Kidney (tissue), 14 donors: ENCODE measurements around the gene TANC1. TPM values are rescaled to one million over a fixed set of nuclear protein-coding genes. Genes with fewer than 3 reads are reported as not detected.

Experiments
- DNase-seq, 5 donors: peaks; one replicate each; pipeline ENCODE4 v3.0.0-alpha.2; 2013 to 2020
- FAIRE-seq: peaks from 2 replicates; lab custom pipeline; 2012; peaks lifted over from hg19 to GRCh38; lab: Jason Lieb, UNC
- H3K27ac ChIP-seq, 2 donors: one replicate each; pipeline ENCODE4 v1.7.0; 2013; ENCODE audit warnings: low read depth in 2 of 2, low read length in 2 of 2, inconsistent platforms in 1 of 2
- H3K27me3 ChIP-seq: one replicate; pipeline ENCODE4 v1.7.1; 2013; ENCODE audit warnings: low read length, inconsistent platforms; ENCODE audit not compliant: control insufficient read depth, insufficient read depth
- H3K36me3 ChIP-seq, 3 donors: one replicate each; pipeline versions ENCODE4 v1.7.0 to v1.7.1; 2013; ENCODE audit warnings: low read length in 3 of 3, control low read depth in 1 of 3, inconsistent platforms in 1 of 3; ENCODE audit not compliant: insufficient read depth in 3 of 3, control insufficient read depth in 2 of 3
- H3K4me1 ChIP-seq, 3 donors: one replicate each; pipeline versions ENCODE4 v1.7.0 to v1.7.1; 2013; ENCODE audit warnings: low read length in 3 of 3, inconsistent platforms in 1 of 3, low read depth in 1 of 3; ENCODE audit not compliant: control insufficient read depth in 2 of 3, insufficient read depth in 2 of 3
- H3K4me3 ChIP-seq, 3 donors: one replicate each; pipeline versions ENCODE4 v1.7.0 to v1.8.1; 2013; ENCODE audit warnings: low read length in 3 of 3, control low read depth in 1 of 3, inconsistent platforms in 1 of 3
- H3K9ac ChIP-seq, 3 donors: one replicate each; pipeline versions ENCODE4 v1.7.0 to v1.7.1; 2013; ENCODE audit warnings: low read length in 3 of 3, control low read depth in 1 of 3, inconsistent platforms in 1 of 3
- H3K9me3 ChIP-seq, 3 donors: one replicate each; pipeline versions ENCODE4 v1.7.0 to v1.7.1; 2013; ENCODE audit warnings: low read length in 3 of 3, control low read depth in 1 of 3, inconsistent platforms in 1 of 3; ENCODE audit not compliant: control insufficient read depth in 2 of 3, insufficient read depth in 1 of 3
- intact Hi-C: fragments of 100-400 bp; cut with DNase I; formaldehyde crosslinking; loops from one replicate; pipeline ENCODE4 v1.11.1; 2022
- polyA plus RNA-seq: library from polyadenylated mRNA; stranded (reverse); fragments of 350-450 nt; fragmentation: Illumina TruSeq; extraction: RNeasy Lipid Tissue Mini Kit (QIAGEN cat#74804); gene quantifications from one replicate; pipeline ENCODE4 v1.2.3, GENCODE V29; 2014; ENCODE audit warnings: low read depth, low replicate concordance; ENCODE audit not compliant: insufficient read depth
- total RNA-seq: library from RNA; stranded (reverse); fragmentation: NEBNext Ultra II Directional; extraction: Animal tissue kit (Norgen Biotek cat#: 25700); gene quantifications from one replicate; pipeline ENCODE4 v1.2.1, GENCODE V29; 2021
- TF ChIP-seq, protein P1 (sequence below): IDR thresholded peaks from 3 replicates; pipeline ENCODE4 v1.5.1; 2012; ENCODE audit warnings: mild to moderate bottlenecking, moderate library complexity, borderline replicate concordance; ENCODE audit not compliant: insufficient read depth; ENCODE audit errors: extremely low read depth
- donor health status: control.
- donor health status: control.
- donor health status: control.
- donor health status: control.
- donor health status: control.
- donor health status: DM: yes; HTN: yes; CAD: no.
- donor health status: Normal renal cell carcinoma (clear cell type).

Gene TANC1
- total and polyA plus RNA-seq, 2 donors from 2014 or later = 9.2 to 39.0 TPM

DNA sequence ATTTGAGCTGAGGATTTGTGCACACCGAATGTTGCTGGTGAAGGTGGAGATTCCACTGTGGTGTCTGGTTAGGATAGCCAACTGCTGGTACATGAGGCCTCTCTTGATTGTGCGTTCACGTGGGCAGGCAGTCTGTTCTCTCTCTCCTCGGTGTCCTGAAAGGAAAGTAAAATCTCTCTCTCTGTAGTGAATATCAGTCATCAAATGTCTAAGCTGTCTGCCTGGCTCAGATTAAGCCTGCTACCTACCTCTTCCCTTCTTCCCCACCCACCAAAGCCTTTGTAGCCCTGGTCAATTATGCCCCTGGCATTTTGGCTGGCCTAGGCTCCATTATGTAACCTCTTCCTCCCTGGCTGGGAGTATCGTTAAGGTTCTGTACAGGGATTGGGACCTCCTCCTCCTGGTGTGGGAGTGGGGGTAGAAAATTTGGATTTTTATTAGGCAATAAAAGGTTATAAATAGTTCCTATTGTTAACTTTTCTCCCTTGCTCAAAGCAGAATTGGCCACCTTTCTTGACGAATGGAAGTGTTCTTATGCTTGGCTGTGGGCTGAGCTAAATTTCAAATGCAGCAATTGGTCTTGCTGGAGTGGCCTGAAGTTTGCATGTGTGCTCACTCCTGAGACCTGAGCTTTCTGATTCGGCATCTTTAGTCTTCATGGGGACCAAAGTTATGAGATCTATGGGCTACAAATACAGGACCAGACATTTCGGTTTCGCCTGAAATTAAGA lies 169.2 kb downstream of the TANC1 start:
- H3K27me3 ChIP-seq = no peaks in the 10 kb centered on the region
- peaks cover 13 to 14% (median 13%) of the 10 kb centered on the region in 3 donors for H3K4me1 ChIP-seq
- H3K27ac ChIP-seq = no peak overlapping the region
- intact Hi-C loops = no loop called here
- no peak overlapping the region for H3K4me3 ChIP-seq
- no peak for DNase-seq
- TF ChIP-seq, protein P1, sequence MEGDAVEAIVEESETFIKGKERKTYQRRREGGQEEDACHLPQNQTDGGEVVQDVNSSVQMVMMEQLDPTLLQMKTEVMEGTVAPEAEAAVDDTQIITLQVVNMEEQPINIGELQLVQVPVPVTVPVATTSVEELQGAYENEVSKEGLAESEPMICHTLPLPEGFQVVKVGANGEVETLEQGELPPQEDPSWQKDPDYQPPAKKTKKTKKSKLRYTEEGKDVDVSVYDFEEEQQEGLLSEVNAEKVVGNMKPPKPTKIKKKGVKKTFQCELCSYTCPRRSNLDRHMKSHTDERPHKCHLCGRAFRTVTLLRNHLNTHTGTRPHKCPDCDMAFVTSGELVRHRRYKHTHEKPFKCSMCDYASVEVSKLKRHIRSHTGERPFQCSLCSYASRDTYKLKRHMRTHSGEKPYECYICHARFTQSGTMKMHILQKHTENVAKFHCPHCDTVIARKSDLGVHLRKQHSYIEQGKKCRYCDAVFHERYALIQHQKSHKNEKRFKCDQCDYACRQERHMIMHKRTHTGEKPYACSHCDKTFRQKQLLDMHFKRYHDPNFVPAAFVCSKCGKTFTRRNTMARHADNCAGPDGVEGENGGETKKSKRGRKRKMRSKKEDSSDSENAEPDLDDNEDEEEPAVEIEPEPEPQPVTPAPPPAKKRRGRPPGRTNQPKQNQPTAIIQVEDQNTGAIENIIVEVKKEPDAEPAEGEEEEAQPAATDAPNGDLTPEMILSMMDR = no peak
- H3K9ac ChIP-seq = peak overlapping the region in 1 of 3 donors; percentile 12
- H3K9me3 ChIP-seq = no peaks in the 10 kb centered on the region
- no peak for FAIRE-seq
- no peaks in the 10 kb centered on the region for H3K36me3 ChIP-seq

DNA sequence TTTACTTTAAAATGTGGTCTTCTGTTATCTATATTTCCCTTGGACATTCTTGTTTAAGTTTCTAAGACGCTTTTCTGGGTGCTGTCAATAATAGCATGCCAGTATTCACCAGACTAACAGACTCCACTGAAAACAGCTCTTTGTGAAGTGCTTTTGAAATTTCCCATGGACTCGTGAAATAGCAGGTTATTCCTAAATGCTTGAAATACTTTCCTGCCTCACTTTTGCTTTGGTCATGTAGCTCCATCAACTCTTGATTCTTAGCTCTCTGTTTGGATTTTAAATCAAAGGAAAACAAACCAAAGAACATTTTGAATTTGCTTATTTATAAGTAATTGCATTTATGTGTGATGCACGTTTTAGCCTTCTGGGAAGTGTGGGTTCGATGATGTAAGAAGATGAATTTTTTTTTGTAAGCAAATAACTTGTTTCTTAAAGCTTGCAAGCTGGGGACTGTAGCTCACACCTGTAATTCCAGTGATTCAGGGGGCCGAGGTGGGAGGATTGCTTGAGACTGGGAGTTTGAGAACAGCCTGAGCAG lies 170.3 kb downstream of the TANC1 start:
- Histone ChIP-seq H3K9ac (no peak overlapping the region), H3K36me3 (no peaks in the 10 kb centered on the region), H3K27ac (no peak overlapping the region), H3K27me3 (no peaks in the 10 kb centered on the region), H3K9me3 (no peaks in the 10 kb centered on the region), H3K4me3 (no peak overlapping the region), H3K4me1 (peaks cover 13 to 14% (median 13%) of the 10 kb centered on the region in 3 donors)
- no peak for FAIRE-seq
- DNase-seq = no peak
- TF ChIP-seq, protein P1 = no peak
- intact Hi-C loops = no loop called here

DNA sequence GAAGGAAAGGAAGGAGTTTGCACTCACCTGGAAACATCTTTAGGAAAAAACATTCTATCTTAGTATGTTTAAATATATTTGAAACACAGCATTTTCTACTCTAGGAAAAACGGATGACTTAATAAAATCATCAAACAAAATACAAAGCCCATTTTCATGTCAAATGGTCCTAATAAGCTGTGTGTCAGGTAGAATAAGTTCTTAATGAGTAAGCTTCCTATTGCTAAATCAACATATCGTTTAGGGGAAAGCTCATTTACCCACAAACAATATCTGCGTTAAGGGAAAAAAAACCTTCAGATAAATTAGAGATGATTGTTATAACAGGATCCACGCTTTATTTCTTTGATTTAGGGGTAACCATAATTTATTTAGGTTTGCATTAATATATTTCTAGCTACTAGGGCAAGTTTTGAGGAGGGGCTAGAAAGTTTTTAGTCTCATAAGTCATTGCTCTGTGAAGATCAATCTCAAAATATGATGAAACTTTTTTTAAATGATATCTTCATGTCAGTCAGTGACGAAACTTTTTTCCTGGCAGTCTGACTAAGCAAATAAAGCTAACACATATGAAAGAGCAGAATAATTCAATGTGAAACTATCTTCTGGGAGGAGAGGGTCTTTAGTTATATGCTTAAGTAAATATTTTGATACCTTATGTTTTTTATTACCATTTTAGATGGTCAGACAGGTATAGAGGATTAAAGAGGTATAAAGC lies 170.9 kb downstream of the TANC1 start:
- FAIRE-seq (no peak), DNase-seq (no peak)
- TF ChIP-seq, protein P1 = no peak
- H3K27ac ChIP-seq = no peak overlapping the region
- intact Hi-C loops = no loop called here
- no peaks in the 10 kb centered on the region for H3K9me3 ChIP-seq
- no peak overlapping the region for H3K4me3 ChIP-seq
- no peak overlapping the region for H3K9ac ChIP-seq
- peaks cover 13 to 14% (median 13%) of the 10 kb centered on the region in 3 donors for H3K4me1 ChIP-seq
- H3K27me3 ChIP-seq = no peaks in the 10 kb centered on the region
- H3K36me3 ChIP-seq = no peaks in the 10 kb centered on the region
